ENCODE data around the gene ARHGAP12.

Gene ARHGAP12

DNA sequence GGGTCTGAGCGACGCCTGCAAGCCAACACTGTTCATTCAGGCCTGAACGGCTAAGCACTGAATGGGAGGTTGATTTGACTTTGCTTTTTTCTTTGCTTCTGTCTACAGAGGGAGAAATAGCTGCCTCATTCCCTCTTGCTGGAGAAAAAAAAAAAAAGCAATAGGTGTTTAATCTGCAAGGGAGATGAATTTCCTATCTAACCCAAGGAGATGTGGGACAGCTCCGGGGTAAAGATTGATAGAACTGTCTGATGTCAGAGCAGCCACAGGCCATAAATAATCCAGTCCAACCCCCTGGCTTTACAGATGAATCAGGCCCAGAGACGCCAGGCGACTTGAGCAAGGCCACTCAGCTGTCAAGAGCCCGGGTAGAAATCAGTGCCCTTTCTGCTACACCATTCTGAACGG, 168.0 kb downstream of the ARHGAP12 start:
- DNase-seq = no peak

- DNase-seq = peak; percentile 99
These were observed 168.6 kb downstream of the ARHGAP12 start for GRCh38 chr10:31759799-31760626.

DNA sequence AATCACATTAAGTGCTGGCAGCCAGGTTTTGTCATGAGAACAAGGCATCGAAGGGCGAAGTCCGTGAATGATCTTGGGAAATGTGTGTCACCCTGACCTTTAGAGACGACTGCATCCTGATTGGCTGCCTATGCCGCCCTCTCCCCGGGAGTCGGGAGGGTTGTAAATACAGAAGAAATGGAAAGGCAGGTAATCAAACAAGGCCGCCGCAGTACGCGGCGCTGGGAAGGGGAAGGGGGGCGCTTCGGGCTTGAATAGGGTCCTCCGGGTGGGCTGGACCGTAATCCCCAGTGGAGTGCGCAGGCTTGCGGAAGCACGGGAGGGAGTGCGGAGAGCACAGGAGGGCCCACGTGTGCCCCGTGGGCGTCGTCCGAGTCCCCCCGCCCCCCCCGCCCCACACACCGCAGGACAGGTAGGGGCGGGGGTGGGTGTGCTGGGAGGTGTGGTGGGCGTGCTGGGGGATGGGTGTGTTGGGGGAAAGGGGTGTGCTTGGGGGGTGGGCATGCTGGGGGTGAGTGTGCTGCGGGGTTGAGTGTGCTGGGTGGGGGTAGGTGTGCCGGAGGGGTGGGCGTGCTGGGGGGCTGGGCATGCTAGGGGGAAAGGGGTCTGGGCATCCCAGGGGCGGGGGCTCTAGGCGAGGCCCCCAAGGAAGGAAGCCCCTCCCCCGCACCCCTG, 169.4 kb downstream of the ARHGAP12 start:
- DNase-seq = no peak

DNA sequence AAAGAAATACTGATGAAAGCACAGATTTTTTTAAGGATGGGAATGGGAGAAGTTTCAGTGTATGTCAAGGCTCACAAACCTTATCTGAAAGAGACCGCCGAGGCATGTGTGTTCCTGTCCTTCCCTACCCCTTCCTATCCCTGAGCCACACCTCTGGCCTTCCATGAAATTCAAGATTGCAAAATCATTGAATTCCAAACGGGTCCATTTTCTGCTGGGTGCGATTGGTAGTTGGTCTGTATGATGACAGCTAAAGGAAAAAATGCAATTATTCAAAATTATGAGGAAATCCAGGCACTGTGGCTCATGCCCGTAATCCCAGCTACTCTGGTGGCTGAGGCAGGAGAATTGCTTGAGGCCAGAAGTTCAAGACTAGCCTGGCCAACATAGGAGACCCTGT, 170.1 kb downstream of the ARHGAP12 start:
- DNase-seq = no peak

GRCh38 chr10:31757831-31758230, 170.8 kb downstream of the ARHGAP12 start:
- DNase-seq = peak; percentile 79

GRCh38 chr10:31757386-31757791, 171.2 kb downstream of the ARHGAP12 start:
- peak; percentile 87 for DNase-seq

- no peak for DNase-seq
These were observed 171.9 kb downstream of the ARHGAP12 start for GRCh38 chr10:31756729-31757110.

DNA sequence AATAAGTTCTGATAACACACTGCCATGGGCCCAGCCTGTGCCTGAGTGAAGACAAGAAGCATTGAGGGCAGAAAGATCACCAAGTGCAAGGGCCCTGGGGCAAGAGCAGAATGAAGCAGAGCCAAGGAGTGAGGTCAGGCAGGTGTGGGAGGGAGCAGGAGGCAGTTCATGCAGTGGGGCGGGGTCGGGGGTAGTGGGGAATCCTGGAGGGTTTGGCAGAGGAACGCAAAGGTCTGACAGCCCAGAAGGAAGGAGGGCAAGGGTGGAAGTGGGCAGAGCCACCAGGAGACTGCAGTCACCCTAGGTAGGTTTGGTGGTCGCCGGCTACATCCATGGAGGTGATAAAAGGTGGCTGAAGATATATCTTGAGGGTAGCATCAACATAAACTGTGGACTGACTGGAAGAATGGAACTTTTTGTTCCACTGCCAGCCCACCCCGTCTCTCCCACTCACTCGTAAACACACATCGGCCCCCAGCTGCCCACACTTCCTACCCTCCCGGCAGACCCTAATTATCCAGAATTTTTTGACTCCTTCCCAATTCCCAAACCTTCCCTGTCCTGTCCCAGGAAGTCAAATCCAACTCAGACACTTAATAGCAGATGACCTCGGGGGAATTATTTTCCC, 172.4 kb downstream of the ARHGAP12 start:
- no peak for DNase-seq
